GM12801 (cell line): ENCODE data around the gene TAX1BP3.
A peak's percentile ranks its signal among the peaks of the same experiment; 100 is the strongest.

Experiments
- CTCF ChIP-seq: IDR thresholded peaks from one replicate; pipeline ENCODE4 v1.5.1; 2011; ENCODE audit warnings: control low read depth; ENCODE audit not compliant: insufficient read length; ENCODE audit errors: extremely low read depth

The TAX1BP3 gene

GRCh38 chr17:3691617-3692067, 23.3 kb upstream of the TAX1BP3 start:
- TF ChIP-seq CTCF: no peak

GRCh38 chr17:3690094-3690715, 21.8 kb upstream of the TAX1BP3 start:
- no peak for TF ChIP-seq CTCF

- TF ChIP-seq CTCF: no peak
These were observed 21.1 kb upstream of the TAX1BP3 start for GRCh38 chr17:3689262-3690093.

GRCh38 chr17:3688852-3689261, 20.5 kb upstream of the TAX1BP3 start:
- no peak for TF ChIP-seq CTCF

GRCh38 chr17:3688027-3688553, 19.7 kb upstream of the TAX1BP3 start:
- TF ChIP-seq CTCF: no peak

- TF ChIP-seq CTCF: no peak
These were observed 16.8 kb upstream of the TAX1BP3 start for GRCh38 chr17:3685174-3685573.

GRCh38 chr17:3683054-3683511, 14.7 kb upstream of the TAX1BP3 start:
- TF ChIP-seq CTCF: peak; percentile 89
